Stomach (tissue), 9 donors: ENCODE results near the gene FBXO22. TPM values are rescaled to one million over a fixed set of nuclear protein-coding genes. Genes with fewer than 3 reads are reported as not detected.
"Not testable (repeated sequence)": the region's sequence is repeated elsewhere in the genome, so short reads cannot be mapped to it uniquely, and the experiment has no call there.

Experiments used
- DNase-seq, 2 donors: peaks; one replicate each; pipeline versions ENCODE4 v3.0.0 to v3.0.0-alpha.2; 2013 to 2019
- H3K27ac ChIP-seq, 5 donors: fragments of 200-600 bp in 4 of 5; sonication (generic) in 4 of 5; one replicate each; pipeline ENCODE4 v1.5.1; 2013 to 2019; ENCODE audit warnings: mild to moderate bottlenecking in 1 of 5, moderate library complexity in 1 of 5
- H3K27me3 ChIP-seq, 3 donors: fragments of 200-600 bp; sonication (generic); one replicate each; pipeline ENCODE4 v1.5.1; 2017 to 2019; ENCODE audit warnings: mixed run types in 1 of 3
- H3K36me3 ChIP-seq, 4 donors: fragments of 200-600 bp; sonication (generic); 1 replicate in 3 of 4; 2 replicates in 1 of 4; pipeline ENCODE4 v1.5.1; 2016 to 2019
- H3K4me1 ChIP-seq, 4 donors: fragments of 200-600 bp; sonication (generic); one replicate each; pipeline ENCODE4 v1.5.1; 2016 to 2019
- H3K4me3 ChIP-seq, 4 donors: fragments of 200-600 bp; sonication (generic) in 3 of 4; one replicate each; pipeline ENCODE4 v1.5.1; 2016 to 2019; ENCODE audit warnings: mild to moderate bottlenecking in 1 of 4
- H3K9me3 ChIP-seq, 4 donors: fragments of 200-600 bp; sonication (generic); one replicate each; pipeline ENCODE4 v1.5.1; 2016 to 2019
- CTCF ChIP-seq, 7 experiments: fragments of 450-650 bp in 4 of 7; fragments of 200-600 bp in 3 of 7; sonication (generic) in 3 of 7; IDR thresholded peaks; one replicate each; pipeline ENCODE4 v1.5.1; 2016 to 2019; ENCODE audit warnings: antibody characterized with exemption in 7 of 7, control low read depth in 2 of 7, mild to moderate bottlenecking in 1 of 7
- EP300 ChIP-seq: sonication (generic); formaldehyde crosslinking; IDR thresholded peaks from one replicate; pipeline ENCODE4 v1.6.1; 2017; ENCODE audit warnings: antibody characterized with exemption
- POLR2A ChIP-seq, 4 donors: fragments of 450-650 bp; IDR thresholded peaks; one replicate each; pipeline ENCODE4 v1.6.1; 2016; ENCODE audit warnings: antibody characterized with exemption in 4 of 4, control low read depth in 2 of 4, mild to moderate bottlenecking in 1 of 4, moderate library complexity in 1 of 4
- POLR2AphosphoS5 ChIP-seq, 3 donors: sonication (generic); formaldehyde crosslinking; IDR thresholded peaks; one replicate each; pipeline ENCODE4 v1.6.1; 2016; ENCODE audit warnings: antibody characterized with exemption in 3 of 3
- WGBS, 5 donors: extraction: QIAGEN DNeasy Blood & Tissue Kit in 3 of 5; methylation state at CpG; one replicate each; pipeline versions ENCODE4 v1.1.5 to v1.1.7; 2013 to 2018; 5-methylcytosine and 5-hydroxymethylcytosine counted together
- intact Hi-C: fragments of 100-400 bp; cut with DNase I; formaldehyde crosslinking; loops from one replicate; pipeline ENCODE4 v1.15.1; 2023; ENCODE audit warnings: low total_unique reads
- polyA plus RNA-seq, 3 donors: library from polyadenylated mRNA; stranded (reverse); fragments of 200-250 nt; gene quantifications; one replicate each; pipeline ENCODE4 v1.2.3, GENCODE V29; 2013
- total RNA-seq, 5 donors: library from RNA; depleted of rRNA; stranded (reverse); fragments of >200 nt; gene quantifications; one replicate each; pipeline versions ENCODE4 v1.1.0 to v1.2.3, GENCODE V29; 2014 to 2016
- donor health status: healthy with polysubstance abuse.
- donor health status: Bipolar disorder and iron deficiency.
- donor health status: healthy.

The FBXO22 gene
- total and polyA plus RNA-seq, 8 donors: 8.2 to 100 (median 19.0) TPM

GRCh38 chr15:75868019-75868418, 35.7 kb upstream of the FBXO22 start:
- DNase-seq: no peak
- H3K4me1 ChIP-seq: peaks cover 0 to 9% (median 3%) of the 10 kb centered on the region in 4 donors
- H3K27me3 ChIP-seq: no peaks in the 10 kb centered on the region
- H3K27ac ChIP-seq: no peak overlapping the region
- WGBS, 5 donors: 79 to 91% (median 88%) methylated on average over 3 of the region's 3 CpGs
- H3K36me3 ChIP-seq: peaks cover 0 to 26% (median 20%) of the 10 kb centered on the region in 4 donors
- no peaks in the 10 kb centered on the region for H3K9me3 ChIP-seq
- H3K4me3 ChIP-seq: no peak overlapping the region
- intact Hi-C loops: no loop called here
- no peak for TF ChIP-seq POLR2A (IDR thresholded peaks at IDR 0.05)
- no peak for TF ChIP-seq POLR2AphosphoS5 (IDR thresholded peaks at IDR 0.05)
- TF ChIP-seq CTCF (IDR thresholded peaks at IDR 0.05): no peak
- no peak for TF ChIP-seq EP300

DNA sequence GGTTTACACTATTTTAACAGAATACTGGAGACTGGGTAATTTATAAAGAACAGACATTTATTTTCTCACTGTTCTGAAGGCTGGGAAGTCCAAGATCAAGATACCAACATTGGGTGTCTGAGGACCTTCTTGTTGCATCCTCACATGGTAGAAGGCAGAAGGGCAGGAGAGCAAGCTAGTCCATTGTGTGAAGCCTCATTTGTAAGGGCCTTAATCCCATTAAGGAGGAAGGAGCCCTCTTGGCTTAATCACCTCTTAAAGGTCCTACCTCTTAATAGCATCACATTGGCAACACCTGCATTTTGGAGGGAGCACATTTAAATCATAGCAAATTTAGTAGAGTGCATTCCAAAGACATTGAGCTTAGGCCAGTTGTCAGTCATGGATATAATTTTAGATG, 34.2 kb upstream of the FBXO22 start:
- no peaks in the 10 kb centered on the region for H3K9me3 ChIP-seq
- no peak for DNase-seq
- TF ChIP-seq CTCF (IDR thresholded peaks at IDR 0.05): no peak
- no peak for TF ChIP-seq POLR2AphosphoS5 (IDR thresholded peaks at IDR 0.05)
- H3K4me1 ChIP-seq: peaks cover 0 to 9% (median 2%) of the 10 kb centered on the region in 4 donors
- H3K36me3 ChIP-seq: peaks cover 3 to 37% (median 30%) of the 10 kb centered on the region in 4 donors
- H3K27ac ChIP-seq: no peak overlapping the region
- H3K27me3 ChIP-seq: no peaks in the 10 kb centered on the region
- H3K4me3 ChIP-seq: no peak overlapping the region
- intact Hi-C loops: no loop called here

- intact Hi-C loops, H3K4me3 ChIP-seq, H3K27ac ChIP-seq, DNase-seq, H3K4me1 ChIP-seq, H3K9me3 ChIP-seq, H3K27me3 ChIP-seq: not testable (repeated sequence)
- H3K36me3 ChIP-seq: peaks cover 8 to 52% (median 47%) of the 10 kb centered on the region in 4 donors
- 85 to 94% (median 88%) methylated on average over 1 of the region's 1 CpG for WGBS, 5 donors
Measured at GRCh38 chr15:75871589-75871988, 32.1 kb upstream of the FBXO22 start.

DNA sequence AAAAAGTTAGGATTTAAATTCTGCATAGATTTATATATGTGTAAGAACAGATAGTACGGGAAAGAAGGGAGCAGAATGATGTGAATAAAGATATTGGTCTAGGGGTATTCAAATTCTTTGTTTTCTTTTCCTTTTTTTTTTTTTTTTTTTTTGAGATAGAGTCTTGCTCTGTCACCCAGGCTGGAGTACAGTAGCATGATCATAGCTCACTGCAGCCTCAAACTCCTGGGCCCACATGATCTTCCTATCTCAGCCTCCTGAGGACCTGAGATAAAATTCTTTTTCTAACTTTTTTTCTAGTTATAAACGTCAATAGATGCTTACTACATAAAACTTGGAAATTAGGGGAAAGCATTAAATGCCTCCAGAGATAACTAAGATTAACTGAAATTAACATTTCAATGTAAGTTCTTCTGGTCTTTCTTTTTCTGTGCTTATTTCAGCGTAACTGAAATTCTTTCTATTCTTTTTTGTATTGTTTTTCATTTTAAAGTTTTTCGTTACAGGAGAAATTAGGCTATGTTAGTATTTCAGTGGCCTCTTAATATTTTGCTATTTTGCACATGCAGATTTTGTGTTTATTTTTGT, 31.2 kb upstream of the FBXO22 start:
- no peak overlapping the region for H3K27ac ChIP-seq
- TF ChIP-seq POLR2AphosphoS5 (IDR thresholded peaks at IDR 0.05) (no peak), EP300 (no peak), POLR2A (IDR thresholded peaks at IDR 0.05) (no peak), CTCF (IDR thresholded peaks at IDR 0.05) (no peak)
- no peaks in the 10 kb centered on the region for H3K27me3 ChIP-seq
- H3K9me3 ChIP-seq: no peaks in the 10 kb centered on the region
- WGBS, 5 donors: 81 to 87% (median 86%) methylated on average over 4 of the region's 4 CpGs
- H3K36me3 ChIP-seq: peaks cover 8 to 52% (median 47%) of the 10 kb centered on the region in 4 donors
- intact Hi-C loops: no loop called here
- DNase-seq: no peak
- no peaks in the 10 kb centered on the region for H3K4me1 ChIP-seq
- no peak overlapping the region for H3K4me3 ChIP-seq

- Histone ChIP-seq H3K36me3 (peaks cover 7 to 39% (median 32%) of the 10 kb centered on the region in 4 donors), H3K4me3 (no peak overlapping the region), H3K27me3 (no peaks in the 10 kb centered on the region), H3K4me1 (peaks cover 0 to 12% (median 8%) of the 10 kb centered on the region in 4 donors), H3K27ac (no peak overlapping the region), H3K9me3 (no peaks in the 10 kb centered on the region)
- TF ChIP-seq CTCF (IDR thresholded peaks at IDR 0.05): no peak
- no peak for DNase-seq
- intact Hi-C loops: no loop called here
- 33 to 63% (median 49%) methylated on average over 1 of the region's 1 CpG for WGBS, 5 donors
Measured at GRCh38 chr15:75884041-75884440, 19.6 kb upstream of the FBXO22 start.
